Stomach smooth muscle (tissue), 2 donors: ENCODE data around the gene HOOK1.
"Not testable (repeated sequence)": the region's sequence is repeated elsewhere in the genome, so short reads cannot be mapped to it uniquely, and the experiment has no call there.

Experiments
- H3K27ac ChIP-seq: one replicate; pipeline ENCODE4 v1.7.0; 2013; ENCODE audit warnings: mild to moderate bottlenecking, low read length, inconsistent platforms
- H3K27me3 ChIP-seq, 2 donors: one replicate each; pipeline ENCODE4 v1.7.0; 2013; ENCODE audit warnings: low read length in 2 of 2; ENCODE audit not compliant: insufficient read depth in 2 of 2, control insufficient read depth in 1 of 2
- H3K36me3 ChIP-seq, 2 donors: one replicate each; pipeline ENCODE4 v1.7.0; 2013; ENCODE audit warnings: low read length in 2 of 2; ENCODE audit not compliant: control insufficient read depth in 2 of 2, insufficient read depth in 2 of 2
- H3K4me1 ChIP-seq: one replicate; pipeline ENCODE4 v1.7.0; 2013; ENCODE audit warnings: low read length; ENCODE audit not compliant: control insufficient read depth, insufficient read depth
- H3K4me3 ChIP-seq, 2 donors: one replicate each; pipeline ENCODE4 v1.7.0; 2013; ENCODE audit warnings: low read length in 2 of 2
- H3K9ac ChIP-seq, 2 donors: one replicate each; pipeline ENCODE4 v1.7.0; 2013; ENCODE audit warnings: low read length in 2 of 2, mild to moderate bottlenecking in 1 of 2
- H3K9me3 ChIP-seq, 2 donors: one replicate each; pipeline ENCODE4 v1.7.0; 2013; ENCODE audit warnings: low read length in 2 of 2; ENCODE audit not compliant: control insufficient read depth in 2 of 2
- donor health status: healthy.
- donor health status: Pancreatic carcinoma.

HOOK1 gene

DNA sequence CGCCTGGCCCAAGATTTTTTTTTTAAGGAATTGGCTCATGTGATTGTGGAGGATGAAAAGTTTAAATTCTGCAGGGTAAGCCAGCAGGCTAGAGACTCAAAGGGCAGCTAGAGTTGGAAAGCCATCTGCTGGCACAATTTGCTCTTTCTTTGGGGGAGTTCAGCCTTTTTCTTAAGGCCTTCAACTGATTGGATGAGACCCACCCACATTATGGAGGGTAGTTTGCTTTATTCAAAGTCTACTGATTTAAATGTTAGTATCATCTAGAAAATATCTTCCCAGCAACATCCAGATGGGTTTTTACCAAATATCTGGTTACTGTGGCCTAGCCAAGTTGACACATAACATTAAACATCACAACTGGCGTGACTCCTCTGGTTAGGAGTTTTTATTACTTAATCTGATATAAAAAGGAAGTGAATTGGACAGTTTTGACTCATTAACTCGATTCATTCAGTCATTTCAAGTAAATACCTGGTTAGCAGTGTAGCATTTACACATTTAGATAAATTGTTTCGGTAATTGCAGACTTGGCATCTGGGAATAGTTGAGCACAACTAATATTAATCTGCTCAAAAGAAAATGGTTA, 12.4 kb downstream of the HOOK1 start:
- H3K27me3 ChIP-seq, result no peaks in the 10 kb centered on the region
- H3K27ac ChIP-seq, result no peak overlapping the region
- H3K4me3 ChIP-seq, result no peak overlapping the region
- no peaks in the 10 kb centered on the region for H3K36me3 ChIP-seq
- H3K9me3 ChIP-seq, result no peaks in the 10 kb centered on the region
- no peaks in the 10 kb centered on the region for H3K4me1 ChIP-seq
- no peak overlapping the region for H3K9ac ChIP-seq

DNA sequence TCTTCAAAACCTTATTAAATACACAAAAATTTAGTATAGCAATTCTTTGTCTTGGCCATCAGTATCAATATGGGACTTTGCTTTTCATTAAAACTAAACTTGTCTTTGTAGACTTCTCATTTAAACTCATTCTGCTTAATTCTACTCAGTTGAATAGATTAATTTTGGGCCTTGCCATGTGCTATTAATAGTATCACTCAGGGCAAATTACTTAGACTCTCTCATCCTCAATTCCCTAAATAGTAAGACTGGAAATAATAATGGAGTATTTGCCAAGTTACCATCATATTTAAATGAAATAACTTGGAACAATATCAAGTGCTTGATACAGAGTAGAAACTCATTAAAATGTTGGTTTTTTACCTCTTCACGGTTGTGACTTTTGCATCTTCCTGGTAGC, 13.4 kb downstream of the HOOK1 start:
- H3K27me3 ChIP-seq, result no peaks in the 10 kb centered on the region
- H3K27ac ChIP-seq, result no peak overlapping the region
- H3K4me1 ChIP-seq, result no peaks in the 10 kb centered on the region
- no peak overlapping the region for H3K4me3 ChIP-seq
- H3K9ac ChIP-seq, result no peak overlapping the region
- no peaks in the 10 kb centered on the region for H3K36me3 ChIP-seq
- no peaks in the 10 kb centered on the region for H3K9me3 ChIP-seq

DNA sequence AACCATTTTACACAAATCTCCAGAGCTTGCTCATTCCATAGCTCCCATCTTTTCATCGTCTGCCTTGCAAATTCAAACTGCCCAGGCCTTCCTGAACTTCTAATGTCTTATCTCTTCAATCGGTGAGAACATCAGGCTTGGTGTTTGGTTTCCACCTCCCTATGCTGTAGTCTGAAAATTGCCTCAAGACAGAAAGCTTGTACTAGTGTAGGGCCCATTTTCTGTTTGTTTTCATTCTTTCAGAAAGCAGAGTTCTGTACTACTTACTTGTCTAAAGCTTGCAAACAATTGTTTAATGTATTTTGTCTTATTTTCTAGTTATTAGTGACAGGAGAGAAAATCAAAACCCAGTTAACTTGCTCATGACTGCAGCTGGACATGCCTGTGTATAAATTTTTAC, 16.8 kb downstream of the HOOK1 start:
- H3K9me3 ChIP-seq, result no peaks in the 10 kb centered on the region
- no peaks in the 10 kb centered on the region for H3K4me1 ChIP-seq
- H3K27ac ChIP-seq, result no peak overlapping the region
- no peaks in the 10 kb centered on the region for H3K36me3 ChIP-seq
- no peaks in the 10 kb centered on the region for H3K27me3 ChIP-seq
- H3K9ac ChIP-seq, result no peak overlapping the region
- H3K4me3 ChIP-seq, result no peak overlapping the region

DNA sequence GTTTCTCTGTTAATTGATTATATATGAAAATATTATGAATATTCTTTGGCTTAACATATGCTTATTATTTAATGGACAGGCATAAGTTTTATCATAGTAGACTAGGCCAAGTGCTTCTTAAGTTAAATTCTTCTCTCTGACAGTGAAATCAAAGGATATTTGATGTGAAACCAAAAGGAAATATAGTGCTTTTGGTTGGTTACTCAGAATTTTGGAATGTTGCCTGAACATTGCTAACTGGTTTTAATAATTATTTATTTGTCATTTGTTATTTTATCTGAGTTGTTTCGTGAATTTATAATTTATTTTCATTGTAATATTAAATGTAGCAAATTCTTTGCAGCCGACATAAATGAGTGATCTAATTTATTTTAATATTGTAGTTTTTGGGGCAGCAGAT, 18.3 kb downstream of the HOOK1 start:
- H3K27me3 ChIP-seq, result no peaks in the 10 kb centered on the region
- no peaks in the 10 kb centered on the region for H3K4me1 ChIP-seq
- H3K9me3 ChIP-seq, result no peaks in the 10 kb centered on the region
- H3K36me3 ChIP-seq, result no peaks in the 10 kb centered on the region
- H3K9ac ChIP-seq, result no peak overlapping the region
- no peak overlapping the region for H3K27ac ChIP-seq
- no peak overlapping the region for H3K4me3 ChIP-seq

DNA sequence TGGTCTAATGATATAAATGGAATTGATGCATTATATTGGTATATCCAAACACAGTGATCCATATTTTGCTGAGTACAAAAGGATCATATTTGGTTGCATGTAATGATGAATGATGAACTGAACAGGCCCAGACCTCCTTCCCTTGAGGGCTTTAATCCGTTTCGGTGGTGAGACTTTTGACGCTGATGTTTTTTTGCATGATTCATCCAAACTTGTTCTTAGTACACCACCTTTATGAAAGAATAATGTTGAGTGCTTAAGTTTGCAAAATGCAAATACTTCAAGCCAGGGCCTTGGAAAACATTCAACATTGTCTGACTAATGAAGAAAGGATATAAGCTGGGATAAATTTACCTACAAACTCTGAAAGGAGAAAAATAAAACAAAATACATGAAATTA, 19.2 kb downstream of the HOOK1 start:
- Histone ChIP-seq H3K9ac (no peak overlapping the region), H3K27ac (no peak overlapping the region), H3K36me3 (no peaks in the 10 kb centered on the region), H3K9me3 (no peaks in the 10 kb centered on the region), H3K4me3 (no peak overlapping the region), H3K27me3 (no peaks in the 10 kb centered on the region), H3K4me1 (no peaks in the 10 kb centered on the region)

DNA sequence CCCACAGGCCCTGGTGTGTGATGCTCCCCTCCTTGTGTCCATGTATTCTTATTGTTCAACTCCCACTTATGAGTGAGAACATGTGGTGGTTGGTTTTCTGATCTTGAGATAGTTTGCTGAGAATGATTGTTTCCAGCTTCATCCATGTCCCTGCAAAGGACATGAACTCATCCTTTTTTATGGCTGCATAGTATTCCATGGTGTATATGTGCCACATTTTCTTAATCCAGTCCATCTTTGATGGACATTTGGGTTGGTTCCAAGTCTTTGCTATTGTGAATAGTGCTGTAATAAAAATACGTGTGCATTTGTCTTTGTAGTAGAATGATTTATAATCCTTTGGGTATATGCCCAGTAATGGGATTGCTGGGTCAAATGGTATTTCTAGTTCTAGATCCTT, 23.1 kb downstream of the HOOK1 start:
- H3K4me3 ChIP-seq, H3K27me3 ChIP-seq, H3K36me3 ChIP-seq, H3K27ac ChIP-seq, H3K9ac ChIP-seq, H3K4me1 ChIP-seq, H3K9me3 ChIP-seq: not testable (repeated sequence)

- Histone ChIP-seq H3K36me3 (no peaks in the 10 kb centered on the region), H3K4me1 (no peaks in the 10 kb centered on the region), H3K9ac (no peak overlapping the region), H3K27me3 (no peaks in the 10 kb centered on the region), H3K9me3 (no peaks in the 10 kb centered on the region), H3K4me3 (no peak overlapping the region), H3K27ac (no peak overlapping the region)
These were observed 30.3 kb downstream of the HOOK1 start for GRCh38 chr1:59845091-59845490.

- no peak overlapping the region for H3K9ac ChIP-seq
- H3K4me3 ChIP-seq, result no peak overlapping the region
- H3K36me3 ChIP-seq, result no peaks in the 10 kb centered on the region
- H3K27me3 ChIP-seq, result no peaks in the 10 kb centered on the region
- H3K4me1 ChIP-seq, result no peaks in the 10 kb centered on the region
- H3K27ac ChIP-seq, result no peak overlapping the region
- no peaks in the 10 kb centered on the region for H3K9me3 ChIP-seq
These were observed 31.6 kb downstream of the HOOK1 start for GRCh38 chr1:59846209-59846894.

- Histone ChIP-seq H3K4me3 (no peak overlapping the region), H3K9ac (no peak overlapping the region), H3K4me1 (no peaks in the 10 kb centered on the region), H3K27me3 (no peaks in the 10 kb centered on the region), H3K36me3 (no peaks in the 10 kb centered on the region), H3K9me3 (no peaks in the 10 kb centered on the region), H3K27ac (no peak overlapping the region)
These were observed 32.1 kb downstream of the HOOK1 start for GRCh38 chr1:59846895-59847282.

DNA sequence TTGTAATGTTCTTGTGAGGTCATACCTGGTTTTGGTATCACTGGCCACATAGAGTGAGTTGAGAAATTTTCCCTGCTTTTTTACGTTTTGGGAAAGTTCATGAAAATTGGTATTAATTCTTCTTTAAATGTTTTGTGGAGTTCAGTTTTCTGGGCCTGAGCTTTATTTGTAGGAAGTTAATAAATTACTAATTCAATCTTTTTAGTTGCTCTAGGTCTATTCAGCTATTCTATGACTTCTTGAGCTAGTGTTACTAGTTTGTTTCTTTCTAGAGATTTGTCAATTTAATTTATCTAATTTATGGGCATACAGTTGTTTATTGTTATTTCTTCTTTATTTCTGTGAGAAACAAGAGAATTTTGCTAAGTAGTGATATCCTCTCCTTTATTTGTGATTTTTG, 37.4 kb downstream of the HOOK1 start:
- no peaks in the 10 kb centered on the region for H3K36me3 ChIP-seq
- no peak overlapping the region for H3K9ac ChIP-seq
- no peak overlapping the region for H3K4me3 ChIP-seq
- H3K27ac ChIP-seq, result no peak overlapping the region
- no peaks in the 10 kb centered on the region for H3K9me3 ChIP-seq
- no peaks in the 10 kb centered on the region for H3K27me3 ChIP-seq
- H3K4me1 ChIP-seq, result no peaks in the 10 kb centered on the region

GRCh38 chr1:59855297-59855696, 40.5 kb downstream of the HOOK1 start:
- not testable (repeated sequence) for H3K4me1 ChIP-seq, H3K9ac ChIP-seq, H3K9me3 ChIP-seq, H3K4me3 ChIP-seq, H3K27me3 ChIP-seq, H3K36me3 ChIP-seq, H3K27ac ChIP-seq
